Measurements from ENCODE around the gene TM4SF5.
A peak's percentile ranks its signal among the peaks of the same experiment; 100 is the strongest.

TM4SF5 gene

DNA sequence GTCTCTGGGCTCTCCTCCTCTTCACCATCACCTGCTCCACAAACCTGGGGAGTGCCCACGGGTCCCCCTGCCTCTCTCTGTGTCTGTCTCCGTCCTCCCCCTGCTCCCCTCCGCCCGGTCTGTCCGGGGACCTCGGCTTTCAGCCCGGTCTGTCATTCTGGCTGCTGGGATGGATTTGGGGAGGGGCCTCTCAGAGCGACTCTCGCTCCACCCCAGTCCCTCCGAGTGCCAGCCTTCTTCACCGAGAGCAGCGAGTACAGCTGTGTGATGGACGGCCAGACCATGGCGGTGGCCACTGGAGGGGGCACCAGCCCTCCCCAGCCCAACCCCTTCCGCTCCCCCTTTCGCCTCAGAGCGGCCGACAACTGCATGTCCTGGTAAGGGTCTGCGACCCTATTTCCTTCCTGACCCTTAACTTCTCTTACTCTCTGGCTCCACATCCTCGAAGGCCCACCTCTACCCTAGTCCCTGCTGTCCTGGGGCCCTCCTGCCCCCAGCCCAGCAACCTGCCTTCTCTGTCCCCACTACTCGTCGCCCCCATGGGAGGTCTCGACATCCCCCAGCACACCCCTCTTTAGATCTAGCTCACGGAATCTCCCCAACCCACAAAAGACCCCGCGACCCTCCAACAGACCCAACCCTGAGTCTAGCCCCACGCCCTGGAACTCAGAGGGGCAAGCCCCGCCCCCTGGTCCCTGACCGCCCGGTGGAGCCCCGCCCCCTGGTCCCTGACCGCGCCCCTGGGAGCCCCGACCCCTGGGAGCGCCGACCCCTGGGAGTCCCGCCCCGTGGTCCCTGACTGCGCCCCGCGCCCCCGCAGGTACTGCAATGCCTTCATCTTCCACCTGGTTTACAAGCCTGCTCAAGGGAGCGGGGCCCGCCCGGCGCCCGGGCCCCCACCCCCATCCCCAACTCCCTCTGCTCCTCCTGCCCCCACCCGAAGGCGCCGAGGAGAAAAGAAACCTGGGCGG, 26.4 kb upstream of the TM4SF5 start:
- in situ Hi-C loops (cut with MboI; ENCODE audit: low pct_unique_long_range_greater_than_20kb, low sequenced_read_pairs), result no loop called here
- DNase-seq, result no peak

DNA sequence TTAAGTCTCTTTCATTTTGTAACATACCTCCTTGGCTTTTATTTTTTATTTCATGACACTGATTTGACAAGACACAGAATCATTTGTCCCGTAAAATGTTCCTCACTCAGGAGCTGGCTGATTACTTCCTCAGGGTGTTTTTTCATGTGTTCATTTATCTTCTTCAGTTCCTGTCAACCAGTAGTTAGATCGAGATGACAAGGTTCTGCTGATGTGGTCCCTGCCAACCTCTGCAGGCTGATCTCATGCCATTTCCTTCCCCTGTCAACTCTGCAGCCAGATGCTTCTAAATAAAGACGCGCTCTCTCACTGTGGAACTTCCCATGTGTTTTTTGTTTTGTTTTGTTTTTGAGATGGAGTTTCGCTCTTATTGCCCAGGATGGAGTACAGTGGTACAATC, 23.8 kb upstream of the TM4SF5 start:
- in situ Hi-C loops (cut with MboI; ENCODE audit: low pct_unique_long_range_greater_than_20kb, low sequenced_read_pairs), result no loop called here
- DNase-seq, result peak; percentile 76

DNA sequence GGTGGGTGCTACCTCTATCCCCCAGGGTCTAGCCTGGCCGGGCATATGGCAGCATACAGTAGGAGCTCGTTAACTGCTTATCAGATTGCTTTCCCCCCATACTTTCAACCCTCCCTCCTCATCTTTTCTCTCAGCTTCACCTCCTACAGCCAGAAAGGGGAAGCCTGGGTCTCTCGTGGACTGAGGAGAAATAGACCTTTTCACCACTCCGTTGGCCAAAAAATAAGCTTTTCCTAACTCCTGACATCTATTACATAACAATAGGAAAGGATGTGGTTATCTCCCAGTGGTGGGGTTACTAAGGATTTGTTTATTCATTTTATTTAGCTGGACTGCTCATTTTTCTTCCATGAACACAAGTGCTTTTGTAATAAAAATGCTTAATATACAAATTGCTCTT, 23.0 kb upstream of the TM4SF5 start:
- in situ Hi-C loops (cut with MboI; ENCODE audit: low pct_unique_long_range_greater_than_20kb, low sequenced_read_pairs), result no loop called here
- no peak for DNase-seq

DNA sequence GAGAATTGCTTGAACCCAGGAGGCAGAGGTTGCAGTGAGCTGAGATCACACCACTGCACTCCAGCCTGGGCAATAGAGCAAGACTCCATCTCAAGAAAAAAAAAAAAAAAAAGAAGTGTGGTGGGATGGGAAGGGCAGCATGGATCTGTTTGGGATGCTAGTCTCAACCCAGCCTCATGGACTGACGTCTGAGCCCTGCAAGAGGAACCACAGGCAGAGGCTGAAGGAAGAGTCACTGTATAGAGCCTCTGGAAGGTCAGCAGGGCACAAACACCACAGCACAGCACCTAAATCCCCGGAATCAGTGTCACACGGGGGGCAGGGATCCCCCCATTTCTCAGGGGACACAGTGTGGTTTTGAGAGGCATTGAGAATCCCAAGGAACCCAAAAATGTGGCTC, 21.1 kb upstream of the TM4SF5 start:
- in situ Hi-C loops (cut with MboI; ENCODE audit: low pct_unique_long_range_greater_than_20kb, low sequenced_read_pairs), result no loop called here
- DNase-seq, result no peak

DNA sequence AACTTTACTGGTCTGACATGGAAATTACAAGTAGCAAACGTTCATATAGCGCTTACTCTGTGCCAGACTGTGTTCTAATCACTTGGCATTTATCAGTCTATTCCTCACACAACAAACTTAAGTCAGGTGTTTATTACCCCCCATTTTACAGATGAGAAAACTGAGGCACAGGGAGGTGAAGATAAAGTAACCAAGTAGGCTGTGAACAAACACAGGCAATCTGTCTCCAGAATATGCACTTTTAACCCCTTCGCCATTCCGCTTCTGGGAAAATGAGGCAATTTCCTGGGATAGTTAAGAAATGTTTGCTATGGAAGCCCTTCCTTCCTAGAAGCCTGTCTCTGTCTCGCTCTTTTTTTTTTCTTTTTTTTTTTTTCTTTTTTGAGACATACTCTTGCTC, 19.8 kb upstream of the TM4SF5 start:
- in situ Hi-C loops (cut with MboI; ENCODE audit: low pct_unique_long_range_greater_than_20kb, low sequenced_read_pairs), result no loop called here
- no peak for DNase-seq

DNA sequence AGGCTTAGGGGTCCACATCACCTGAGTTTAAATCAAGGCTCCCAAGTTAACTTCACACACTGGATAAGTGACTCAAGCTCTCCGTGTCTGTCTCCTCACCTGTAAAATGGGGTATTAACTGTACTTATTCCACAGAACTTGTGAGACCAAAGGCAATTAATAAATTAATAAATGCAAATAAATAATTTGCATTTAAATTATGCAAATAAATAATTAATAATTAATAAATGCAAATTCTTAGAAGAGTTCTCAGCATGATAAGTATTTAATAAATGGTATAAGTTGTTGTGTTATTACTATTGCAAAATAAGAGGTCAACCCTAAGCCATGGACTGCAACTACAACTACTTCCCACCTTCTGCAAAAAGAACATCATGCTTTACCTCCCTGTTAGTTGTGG, 18.3 kb upstream of the TM4SF5 start:
- no peak for DNase-seq
- in situ Hi-C loops (cut with MboI; ENCODE audit: low pct_unique_long_range_greater_than_20kb, low sequenced_read_pairs), result no loop called here

DNA sequence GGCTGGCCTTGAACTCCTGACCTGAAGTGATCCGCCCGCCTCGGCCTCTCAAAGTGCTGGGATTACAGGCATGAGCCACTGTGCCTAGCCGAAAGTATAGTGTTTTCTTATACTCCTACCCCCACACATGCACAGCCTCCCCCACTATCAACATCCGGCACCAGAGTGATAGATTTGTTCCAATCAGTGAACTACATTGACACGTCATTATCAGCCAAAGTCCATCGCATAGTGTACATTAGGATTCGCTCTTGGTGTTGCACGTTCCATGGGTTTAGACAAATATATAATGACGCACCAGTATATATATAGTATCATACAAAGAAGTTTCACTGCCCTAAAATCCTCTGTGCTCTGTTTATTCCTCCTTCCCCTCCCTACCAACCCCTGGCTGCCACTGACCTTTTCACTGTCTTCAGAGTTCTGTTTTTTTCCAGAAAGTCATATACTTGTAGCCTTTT, 11.9 kb upstream of the TM4SF5 start:
- in situ Hi-C loops (cut with MboI; ENCODE audit: low pct_unique_long_range_greater_than_20kb, low sequenced_read_pairs), result no loop called here
- DNase-seq, result no peak

DNA sequence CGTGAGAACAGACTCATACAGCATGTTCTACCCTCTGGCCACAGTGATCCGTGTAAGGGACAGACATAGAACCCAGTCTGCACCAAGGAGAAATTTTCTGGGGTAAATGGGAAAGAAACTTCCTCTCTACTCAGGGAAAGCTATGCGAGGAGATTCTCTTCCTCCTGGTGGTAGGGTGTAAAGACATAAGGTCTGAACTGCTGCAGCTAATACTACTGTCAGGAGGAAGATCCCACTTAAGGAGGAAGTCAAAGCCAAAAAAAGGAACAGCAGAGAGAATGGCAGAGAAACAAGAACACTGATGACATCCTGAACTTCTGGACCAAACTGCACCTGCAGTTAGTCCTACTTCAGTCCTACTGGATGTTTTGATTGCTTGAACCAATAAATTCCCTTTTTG, 7.1 kb upstream of the TM4SF5 start:
- in situ Hi-C loops (cut with MboI; ENCODE audit: low pct_unique_long_range_greater_than_20kb, low sequenced_read_pairs), result no loop called here
- peak; percentile 65 for DNase-seq

DNA sequence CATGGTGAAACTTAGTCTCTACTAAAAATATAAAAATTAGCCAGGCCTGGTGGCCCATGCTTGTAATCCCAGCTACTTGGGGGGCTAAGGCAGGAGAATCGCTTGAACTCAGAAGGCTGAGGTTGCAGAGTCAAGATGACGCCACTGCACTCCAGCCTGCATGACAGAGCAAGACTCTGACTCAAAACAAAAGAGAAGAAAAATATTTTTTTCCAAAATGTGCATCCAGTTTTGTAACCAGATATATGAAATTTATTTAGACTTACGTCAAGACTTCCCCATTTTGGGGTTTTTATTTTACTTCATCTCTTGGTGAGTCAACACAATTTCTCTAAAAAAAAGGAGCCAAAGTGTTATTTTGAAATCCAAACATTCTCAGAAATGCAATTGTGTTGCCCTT, 5.5 kb upstream of the TM4SF5 start:
- no peak for DNase-seq
- in situ Hi-C loops (cut with MboI; ENCODE audit: low pct_unique_long_range_greater_than_20kb, low sequenced_read_pairs), result no loop called here

DNA sequence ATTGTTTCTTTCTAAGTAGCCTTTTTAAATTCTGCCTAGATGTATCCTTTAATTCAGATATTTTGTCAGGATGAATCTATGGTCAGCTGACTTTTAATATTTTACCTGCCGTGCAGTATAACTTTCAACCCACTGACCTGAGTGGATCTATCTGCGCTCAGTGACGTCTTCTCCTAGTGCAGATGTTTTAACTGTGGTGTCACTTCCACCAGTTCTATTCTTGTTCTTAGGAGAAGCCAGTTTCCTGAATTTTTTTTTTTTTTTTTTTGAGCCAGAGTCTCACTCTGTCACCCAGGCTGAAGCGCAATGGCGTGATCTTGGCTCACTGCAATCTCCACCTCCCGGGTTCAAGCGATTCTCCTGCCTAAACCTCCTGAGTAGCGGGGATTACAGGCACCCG, 5.0 kb upstream of the TM4SF5 start:
- in situ Hi-C loops (cut with MboI; ENCODE audit: low pct_unique_long_range_greater_than_20kb, low sequenced_read_pairs), result no loop called here

DNA sequence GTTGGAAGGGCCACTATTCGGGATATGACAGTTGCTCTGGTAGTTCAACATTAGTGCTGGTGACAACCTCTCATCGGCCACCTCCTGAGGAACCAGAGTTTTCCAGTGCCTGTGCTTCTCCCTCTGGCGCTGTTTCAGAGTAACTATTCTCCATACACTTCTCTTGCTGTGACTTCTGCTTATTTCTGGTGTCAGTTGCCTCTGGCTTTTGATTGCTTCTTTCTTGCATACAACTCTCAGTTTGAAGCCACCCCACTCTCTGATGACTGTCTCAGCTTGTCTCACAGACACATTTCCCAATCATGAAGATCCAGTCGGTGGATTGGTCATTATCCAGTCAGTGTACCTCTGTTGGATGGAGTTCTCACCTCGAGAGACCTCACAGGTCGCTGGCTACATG, 3.4 kb upstream of the TM4SF5 start:
- DNase-seq, result peak; percentile 13
- in situ Hi-C loops (cut with MboI; ENCODE audit: low pct_unique_long_range_greater_than_20kb, low sequenced_read_pairs), result no loop called here

More for the DNA sequence above, 5.0 kb upstream of the TM4SF5 start:
- DNase-seq, result no peak

DNA sequence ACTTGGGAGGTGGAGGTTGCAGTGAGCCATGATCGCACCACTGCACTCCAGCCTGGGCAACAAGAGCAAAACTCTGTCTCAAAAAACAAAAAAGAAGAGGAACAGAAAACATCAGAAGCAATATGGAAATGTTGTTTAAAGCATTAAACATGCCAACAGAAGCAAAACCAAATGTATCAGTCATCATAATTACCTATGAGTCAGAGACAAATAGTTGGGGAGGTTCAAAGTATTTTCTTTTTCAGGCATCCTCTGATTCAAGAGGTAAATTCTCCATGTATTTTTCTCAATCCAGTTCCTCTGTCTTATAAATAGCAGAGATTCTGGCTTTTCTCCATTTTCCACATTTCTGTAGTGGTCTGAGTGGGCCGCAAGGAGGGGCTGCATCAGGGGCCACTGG, 2.1 kb upstream of the TM4SF5 start:
- in situ Hi-C loops (cut with MboI; ENCODE audit: low pct_unique_long_range_greater_than_20kb, low sequenced_read_pairs), result no loop called here
- no peak for DNase-seq

DNA sequence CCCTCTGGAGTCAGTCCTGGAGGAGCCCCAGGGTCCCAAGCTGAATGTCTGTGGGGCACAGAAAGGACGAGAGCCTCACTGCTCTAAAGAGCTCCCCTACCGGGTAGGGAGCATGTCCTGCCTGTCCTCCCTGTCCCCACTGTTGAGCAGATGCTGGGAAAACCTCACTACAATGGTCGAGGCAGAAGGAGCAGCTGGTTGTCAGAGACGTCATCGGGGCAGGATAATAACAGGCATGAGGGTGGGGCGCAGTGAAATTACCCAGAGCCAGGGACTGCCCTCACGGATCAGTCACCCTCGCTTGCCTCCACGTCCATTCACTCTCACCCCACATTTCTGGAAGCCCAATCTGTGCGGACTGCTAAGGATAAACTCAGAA, 538 bp downstream of the TM4SF5 start:
- no peak for DNase-seq
- in situ Hi-C loops (cut with MboI; ENCODE audit: low pct_unique_long_range_greater_than_20kb, low sequenced_read_pairs), result no loop called here

DNA sequence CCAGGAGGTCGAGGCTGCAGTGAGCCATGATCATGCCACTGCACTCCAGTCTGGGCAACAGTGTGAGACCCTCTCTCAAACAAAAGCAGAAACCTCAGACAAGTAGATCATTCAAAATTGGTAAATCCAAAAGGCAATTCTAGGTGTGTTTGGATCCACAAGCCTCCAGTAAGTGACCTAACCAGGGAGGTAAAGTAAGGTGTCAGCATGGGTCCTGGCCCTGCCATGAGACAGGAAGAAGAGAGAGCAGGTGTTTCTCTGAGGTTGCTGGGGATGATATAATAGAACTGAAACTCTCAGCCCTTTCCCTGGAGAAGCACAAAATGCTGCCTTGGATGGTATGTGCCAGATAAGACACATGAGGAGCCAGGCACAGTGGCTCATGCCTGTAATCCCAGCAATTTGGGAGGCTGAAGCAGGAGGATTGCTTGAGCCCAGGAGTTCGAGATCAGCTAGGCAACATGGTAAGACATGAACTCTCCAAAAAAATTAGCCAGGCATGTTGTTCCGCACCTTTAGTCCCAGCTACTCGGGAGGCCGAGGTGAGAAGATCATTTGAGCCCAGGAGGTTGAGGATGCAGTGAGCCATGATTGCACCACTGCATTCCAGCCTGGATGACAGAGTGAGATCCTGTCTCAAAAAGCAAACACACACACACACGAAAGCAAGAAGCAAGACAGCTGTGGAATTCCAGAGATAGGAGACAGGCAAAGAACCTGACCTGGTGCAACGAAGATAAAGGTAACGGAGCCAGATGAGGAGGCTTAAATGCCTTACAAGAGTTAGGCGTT, 6.5 kb downstream of the TM4SF5 start:
- no peak for DNase-seq
- in situ Hi-C loops (cut with MboI; ENCODE audit: low pct_unique_long_range_greater_than_20kb, low sequenced_read_pairs), result no loop called here

DNA sequence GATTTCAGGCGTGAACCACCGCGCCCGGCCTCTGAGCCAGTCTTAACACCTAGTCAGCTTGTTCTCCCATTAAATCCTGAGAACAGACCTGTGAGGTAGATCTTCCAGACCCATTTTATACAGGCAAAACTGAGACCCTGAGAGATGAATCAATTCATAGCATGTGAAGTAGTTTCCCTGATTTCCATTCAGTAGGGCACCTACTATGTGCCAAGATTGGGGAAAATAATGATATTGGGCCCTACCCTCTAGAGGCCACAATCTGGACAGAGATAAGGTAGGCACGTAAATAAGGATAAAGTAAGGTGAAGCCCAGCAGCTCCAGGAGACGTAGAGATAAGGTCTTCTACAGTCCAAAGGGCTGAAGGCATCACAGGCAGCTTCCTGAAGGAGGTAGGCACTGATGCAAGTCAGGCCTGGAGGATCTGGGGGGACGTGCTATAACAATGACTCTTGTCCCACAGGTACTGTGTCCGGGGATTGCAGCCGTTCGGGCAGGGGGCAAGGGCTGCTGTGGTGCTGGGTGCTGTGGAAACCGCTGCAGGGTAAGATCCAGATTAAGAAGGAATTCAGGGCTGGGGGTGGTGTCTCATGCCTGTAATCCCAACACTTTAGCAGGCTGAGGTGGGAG, 8.8 kb downstream of the TM4SF5 start:
- in situ Hi-C loops (cut with MboI; ENCODE audit: low pct_unique_long_range_greater_than_20kb, low sequenced_read_pairs), result no loop called here
- no peak for DNase-seq

DNA sequence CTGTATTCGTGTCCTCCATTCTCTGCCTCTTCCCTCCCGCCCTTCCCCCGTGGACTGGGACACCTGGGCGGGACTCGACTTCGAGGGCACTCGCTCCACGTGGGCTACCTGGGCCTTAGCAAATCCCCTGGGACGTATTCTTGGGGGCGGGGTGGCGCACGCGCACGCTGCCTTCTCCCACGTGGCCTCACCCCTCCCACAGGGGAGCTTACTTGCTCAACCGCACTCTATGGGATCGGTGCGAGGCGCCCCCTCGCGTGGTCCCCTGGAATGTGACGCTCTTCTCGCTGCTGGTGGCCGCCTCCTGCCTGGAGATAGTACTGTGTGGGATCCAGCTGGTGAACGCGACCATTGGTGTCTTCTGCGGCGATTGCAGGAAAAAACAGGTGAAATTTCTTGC, 11.0 kb downstream of the TM4SF5 start:
- DNase-seq, result no peak
- in situ Hi-C loops (cut with MboI; ENCODE audit: low pct_unique_long_range_greater_than_20kb, low sequenced_read_pairs), result no loop called here

DNA sequence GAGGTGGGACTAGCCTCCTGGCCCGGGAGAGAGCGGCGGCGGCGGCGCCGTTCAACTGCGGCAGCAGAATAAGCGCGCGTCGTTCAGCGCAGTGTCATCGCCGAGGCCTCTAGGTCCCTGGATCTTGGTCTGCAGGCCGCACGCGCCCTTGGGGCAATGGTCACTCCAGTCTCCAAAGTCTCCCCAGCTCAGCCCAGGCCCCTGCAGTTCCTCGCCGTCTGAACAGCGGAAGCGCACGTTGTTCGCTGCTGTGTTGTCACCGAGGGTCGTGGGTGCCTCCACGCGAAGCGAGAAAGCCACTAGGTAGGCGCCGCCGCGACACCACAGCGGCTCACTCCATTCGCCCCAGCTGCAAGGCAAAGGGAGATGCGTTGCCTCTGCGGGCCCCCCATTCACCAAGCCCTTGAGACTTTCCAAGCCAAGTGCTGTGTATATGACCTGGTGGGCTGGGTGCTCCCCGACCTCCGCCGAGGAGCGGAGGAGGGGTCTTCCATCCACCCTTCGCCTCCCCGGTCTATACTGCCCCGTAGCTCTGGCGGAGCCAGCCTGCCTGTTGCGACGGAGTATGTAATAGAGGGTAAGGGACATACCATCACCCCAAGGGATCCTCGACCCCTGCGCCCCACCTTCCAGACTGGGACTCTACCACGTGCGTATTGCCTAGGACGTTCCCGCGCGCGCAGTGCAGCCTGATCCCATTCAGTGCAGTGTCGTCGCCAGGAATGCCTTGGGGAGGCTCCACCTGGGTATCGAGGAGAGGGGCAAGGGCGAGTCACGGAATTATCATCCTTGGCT, 13.8 kb downstream of the TM4SF5 start:
- in situ Hi-C loops (cut with MboI; ENCODE audit: low pct_unique_long_range_greater_than_20kb, low sequenced_read_pairs), result no loop called here
- DNase-seq, result no peak

DNA sequence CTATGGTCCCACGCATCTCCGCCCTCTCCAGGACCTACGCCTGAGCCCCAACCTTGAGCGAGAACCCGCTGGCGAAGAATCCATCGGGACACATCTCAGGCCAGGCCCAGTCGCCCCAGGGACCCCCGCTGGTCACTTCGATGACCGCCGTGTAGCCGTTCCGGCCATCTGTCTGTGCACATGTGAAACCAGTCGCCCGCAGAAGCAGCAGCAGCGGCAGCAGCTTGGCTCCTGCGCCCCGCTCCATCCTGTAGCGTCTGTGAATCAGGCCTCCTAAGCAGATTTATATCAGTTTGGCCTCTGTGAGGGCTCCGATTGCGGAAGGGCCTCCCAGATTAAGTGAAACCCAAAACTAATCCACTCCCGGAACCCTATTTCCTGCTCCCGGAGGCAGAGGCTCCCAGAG, 14.4 kb downstream of the TM4SF5 start, which contains the start of gene VMO1:
VMO1 (minus strand) TSS at position 259 of the 406 bp plus-strand sequence; CDS start at position 247, 12 bp downstream.
- in situ Hi-C loops (cut with MboI; ENCODE audit: low pct_unique_long_range_greater_than_20kb, low sequenced_read_pairs), result no loop called here
- peak; percentile 21 for DNase-seq

DNA sequence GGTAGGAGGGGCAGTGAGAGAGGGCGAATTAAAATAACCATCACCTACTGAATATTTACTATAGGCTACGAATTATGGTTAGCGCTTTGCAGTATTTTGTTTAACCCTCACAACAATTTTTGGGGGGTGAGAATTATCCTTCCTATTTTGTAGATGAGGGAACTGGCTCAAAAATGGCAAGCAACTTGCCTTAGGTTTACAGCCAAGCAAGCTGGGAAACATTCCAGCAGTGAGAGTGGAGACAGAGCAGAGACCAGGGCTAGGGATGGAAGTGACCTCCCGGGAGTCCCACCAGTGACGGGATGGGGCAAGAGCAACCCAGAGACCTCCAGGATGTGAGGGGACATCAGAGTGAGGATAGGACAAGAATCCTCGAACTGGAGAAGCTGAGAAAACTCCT, 14.8 kb downstream of the TM4SF5 start:
- DNase-seq, result no peak
- in situ Hi-C loops (cut with MboI; ENCODE audit: low pct_unique_long_range_greater_than_20kb, low sequenced_read_pairs), result no loop called here

All from KBM-7 (cell line).